Colonic mucosa (tissue), 4 donors: ENCODE measurements around the gene ARNT2. TPM values are rescaled to one million over a fixed set of nuclear protein-coding genes. Genes with fewer than 3 reads are reported as not detected.

ENCODE experiments used
- DNase-seq: peaks from one replicate; pipeline ENCODE4 v3.0.0-alpha.2; 2020
- H3K27ac ChIP-seq: fragments of 200-600 bp; one replicate; pipeline ENCODE4 v1.8.0; 2021
- H3K27me3 ChIP-seq: fragments of 200-600 bp; one replicate; pipeline ENCODE4 v1.8.0; 2021
- H3K36me3 ChIP-seq: fragments of 200-600 bp; one replicate; pipeline ENCODE4 v1.8.0; 2021
- H3K4me1 ChIP-seq: fragments of 200-600 bp; one replicate; pipeline ENCODE4 v1.8.0; 2021; ENCODE audit warnings: mild to moderate bottlenecking
- H3K4me3 ChIP-seq: fragments of 200-600 bp; one replicate; pipeline ENCODE4 v1.8.0; 2021
- H3K9ac ChIP-seq, 2 donors: one replicate each; pipeline ENCODE4 v1.7.0; 2013; ENCODE audit warnings: control low read depth in 2 of 2, low read depth in 2 of 2, low read length in 2 of 2
- H3K9me3 ChIP-seq: fragments of 200-600 bp; one replicate; pipeline ENCODE4 v1.8.0; 2021
- intact Hi-C: fragments of 100-400 bp; cut with DNase I; formaldehyde crosslinking; loops from one replicate; pipeline ENCODE4 v1.14.1; 2022
- total RNA-seq, 2 donors: library from RNA; stranded (reverse); fragmentation: NEBNext Ultra II Directional in 1 of 2; extraction: Animal tissue kit (Norgen Biotek cat#: 25700) in 1 of 2; gene quantifications; one replicate each; pipeline ENCODE4 v1.2.1, GENCODE V29; 2021
- TF ChIP-seq, protein P1 (sequence below): fragments of 200-600 bp; IDR thresholded peaks from one replicate; pipeline ENCODE4 v1.8.0; 2022; ENCODE audit warnings: antibody characterized with exemption, mild to moderate bottlenecking
- donor health status: healthy.
- donor health status: DM: no; HTN: no; CAD: no.
- donor health status: DM: no; HTN: no; CAD: no.

The ARNT2 gene
- total RNA-seq, 2 donors from 2014 or later, result 1.6 to 2.7 TPM

DNA sequence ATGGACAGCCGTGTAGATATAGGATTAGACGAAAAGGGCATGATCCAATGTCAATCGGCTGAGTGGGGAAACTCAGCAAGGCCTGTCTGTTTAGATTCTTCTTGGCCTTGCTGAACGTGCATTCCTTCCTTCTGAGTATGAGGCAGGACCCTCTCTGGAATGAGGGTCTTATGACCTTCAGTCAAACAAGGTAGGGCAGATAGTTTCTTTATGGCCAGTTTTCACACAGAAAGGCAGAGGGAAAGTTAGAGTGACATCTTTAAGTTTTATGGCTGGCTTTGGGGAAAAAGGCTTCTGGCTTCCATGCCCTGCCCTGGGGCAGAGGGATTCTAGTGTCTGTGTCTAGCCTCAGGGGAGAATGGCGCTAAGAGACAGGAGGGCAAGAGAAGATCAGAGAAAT lies 29.7 kb downstream of the ARNT2 start:
- TF ChIP-seq, protein P1, sequence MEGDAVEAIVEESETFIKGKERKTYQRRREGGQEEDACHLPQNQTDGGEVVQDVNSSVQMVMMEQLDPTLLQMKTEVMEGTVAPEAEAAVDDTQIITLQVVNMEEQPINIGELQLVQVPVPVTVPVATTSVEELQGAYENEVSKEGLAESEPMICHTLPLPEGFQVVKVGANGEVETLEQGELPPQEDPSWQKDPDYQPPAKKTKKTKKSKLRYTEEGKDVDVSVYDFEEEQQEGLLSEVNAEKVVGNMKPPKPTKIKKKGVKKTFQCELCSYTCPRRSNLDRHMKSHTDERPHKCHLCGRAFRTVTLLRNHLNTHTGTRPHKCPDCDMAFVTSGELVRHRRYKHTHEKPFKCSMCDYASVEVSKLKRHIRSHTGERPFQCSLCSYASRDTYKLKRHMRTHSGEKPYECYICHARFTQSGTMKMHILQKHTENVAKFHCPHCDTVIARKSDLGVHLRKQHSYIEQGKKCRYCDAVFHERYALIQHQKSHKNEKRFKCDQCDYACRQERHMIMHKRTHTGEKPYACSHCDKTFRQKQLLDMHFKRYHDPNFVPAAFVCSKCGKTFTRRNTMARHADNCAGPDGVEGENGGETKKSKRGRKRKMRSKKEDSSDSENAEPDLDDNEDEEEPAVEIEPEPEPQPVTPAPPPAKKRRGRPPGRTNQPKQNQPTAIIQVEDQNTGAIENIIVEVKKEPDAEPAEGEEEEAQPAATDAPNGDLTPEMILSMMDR, result no peak
- H3K9ac ChIP-seq, result no peak overlapping the region
- DNase-seq, result no peak
- no peaks in the 10 kb centered on the region for H3K36me3 ChIP-seq
- H3K4me3 ChIP-seq, result no peak overlapping the region
- H3K27me3 ChIP-seq, result no peaks in the 10 kb centered on the region
- no peaks in the 10 kb centered on the region for H3K4me1 ChIP-seq
- H3K9me3 ChIP-seq, result no peaks in the 10 kb centered on the region
- intact Hi-C loops, result no loop called here
- H3K27ac ChIP-seq, result no peak overlapping the region

DNA sequence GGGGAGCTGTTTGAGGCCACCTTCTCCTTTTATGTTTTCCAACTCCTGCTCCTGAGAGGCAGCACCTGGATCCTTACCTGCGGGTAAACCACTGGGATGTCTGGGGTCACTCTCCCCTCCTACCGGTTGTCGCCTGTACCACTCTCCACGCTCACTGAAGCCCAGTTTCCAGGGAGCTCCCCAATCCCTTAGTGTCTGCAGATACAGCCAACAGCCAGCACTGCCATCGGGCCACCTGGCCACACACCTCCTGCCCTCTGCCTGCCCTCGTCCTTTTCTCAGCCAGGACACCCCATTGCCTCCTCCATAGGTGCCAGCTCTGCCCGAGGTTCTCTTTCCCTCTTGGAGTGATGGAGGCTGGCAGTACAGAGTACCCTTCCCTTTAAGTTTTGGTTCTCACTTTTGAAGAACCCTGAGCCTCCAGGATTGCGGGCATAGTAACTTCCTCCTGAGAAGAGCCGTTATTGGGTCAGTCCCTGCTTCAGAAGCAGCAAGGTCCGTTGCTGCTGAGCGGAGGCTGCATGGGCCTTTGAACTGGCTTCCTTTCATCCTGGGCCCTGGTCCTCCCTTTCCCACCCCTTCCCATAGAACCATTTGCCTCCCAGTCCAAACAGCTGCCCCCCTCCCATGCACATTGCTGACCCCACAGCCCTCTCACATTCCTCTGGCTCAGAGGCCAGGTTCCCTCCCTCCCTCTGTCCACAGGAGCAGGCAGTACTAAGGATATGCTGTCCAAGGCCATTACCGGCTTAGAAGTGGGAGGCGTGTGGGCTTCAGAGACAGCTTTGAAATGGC lies 30.9 kb downstream of the ARNT2 start:
- DNase-seq, result no peak
- Histone ChIP-seq H3K27ac (no peak overlapping the region), H3K36me3 (no peaks in the 10 kb centered on the region), H3K9me3 (no peaks in the 10 kb centered on the region), H3K4me3 (no peak overlapping the region), H3K4me1 (no peaks in the 10 kb centered on the region), H3K9ac (no peak overlapping the region), H3K27me3 (no peaks in the 10 kb centered on the region)
- TF ChIP-seq, protein P1, result no peak
- intact Hi-C loops, result no loop called here

DNA sequence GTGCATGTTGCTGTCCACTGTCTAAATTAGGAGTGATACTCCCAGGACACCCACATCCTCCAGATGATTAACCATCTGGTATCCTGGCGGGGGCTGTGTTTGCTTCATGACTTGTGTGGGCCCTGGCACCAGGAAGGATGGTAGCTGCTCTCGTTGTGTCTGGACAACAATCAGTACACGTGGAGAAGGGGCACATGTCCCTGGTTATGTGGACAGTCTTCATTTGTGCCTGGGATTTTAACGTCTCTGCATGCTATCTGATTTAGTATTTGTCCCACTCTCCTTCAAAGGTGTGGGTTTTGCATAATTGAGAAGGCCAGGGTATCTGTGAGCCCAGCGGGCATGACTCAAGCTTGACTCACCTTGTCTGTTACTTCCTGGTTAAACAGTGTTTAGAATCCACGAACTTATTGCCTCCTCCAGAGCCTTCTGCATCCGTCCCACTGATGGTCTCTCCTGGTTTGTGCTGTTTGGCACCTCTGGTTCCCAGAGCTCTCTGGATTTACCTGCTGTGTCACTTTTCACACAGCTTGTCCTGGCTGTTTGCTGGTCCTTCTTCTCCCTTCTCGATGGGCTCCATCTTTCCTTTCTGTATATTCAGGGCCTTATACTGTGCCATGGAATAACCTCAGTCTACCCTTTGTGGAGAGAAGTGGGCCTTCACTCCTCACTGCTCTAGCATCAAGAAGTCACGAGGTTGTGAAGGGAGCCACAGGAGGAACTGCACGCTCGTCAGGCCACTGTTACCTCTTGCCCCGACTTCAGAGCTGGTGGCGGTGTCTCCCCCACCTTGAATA lies 32.5 kb downstream of the ARNT2 start:
- DNase-seq, result no peak

GRCh38 chr15:80437334-80437891 lies 33.2 kb downstream of the ARNT2 start:
- no peak overlapping the region for H3K27ac ChIP-seq
- TF ChIP-seq, protein P1, result no peak
- H3K4me3 ChIP-seq, result no peak overlapping the region
- H3K27me3 ChIP-seq, result no peaks in the 10 kb centered on the region
- DNase-seq, result no peak
- no peaks in the 10 kb centered on the region for H3K9me3 ChIP-seq
- intact Hi-C loops, result no loop called here
- H3K36me3 ChIP-seq, result no peaks in the 10 kb centered on the region
- no peak overlapping the region for H3K9ac ChIP-seq
- H3K4me1 ChIP-seq, result no peaks in the 10 kb centered on the region

More for the DNA sequence above, 32.5 kb downstream of the ARNT2 start:
- Histone ChIP-seq H3K36me3 (no peaks in the 10 kb centered on the region), H3K4me3 (no peak overlapping the region), H3K9me3 (no peaks in the 10 kb centered on the region), H3K9ac (no peak overlapping the region), H3K27ac (no peak overlapping the region), H3K27me3 (no peaks in the 10 kb centered on the region), H3K4me1 (no peaks in the 10 kb centered on the region)
- TF ChIP-seq, protein P1, result no peak
- intact Hi-C loops, result no loop called here

DNA sequence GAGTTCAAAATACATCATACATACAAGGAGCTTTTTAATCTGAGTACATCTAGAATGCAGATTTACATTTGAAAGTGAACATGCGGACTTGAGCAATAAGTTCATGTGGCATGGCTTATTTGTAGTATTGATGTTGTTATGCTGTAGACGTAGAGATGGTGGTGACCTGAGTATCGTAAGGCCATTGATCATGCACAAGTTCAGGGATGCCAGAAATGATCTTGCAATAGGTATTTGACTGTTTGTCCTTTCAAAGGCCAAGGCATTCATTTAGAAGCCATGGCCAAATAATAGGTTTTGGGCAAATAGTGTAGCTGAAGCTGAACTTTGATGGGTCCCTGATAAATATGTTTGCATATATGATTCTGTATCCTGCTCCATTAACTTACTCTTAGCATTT lies 35.0 kb downstream of the ARNT2 start:
- no peak for DNase-seq
- Histone ChIP-seq H3K27me3 (no peaks in the 10 kb centered on the region), H3K27ac (no peak overlapping the region), H3K4me1 (no peaks in the 10 kb centered on the region), H3K9me3 (no peaks in the 10 kb centered on the region), H3K4me3 (no peak overlapping the region), H3K9ac (no peak overlapping the region), H3K36me3 (no peaks in the 10 kb centered on the region)
- intact Hi-C loops, result no loop called here
- TF ChIP-seq, protein P1, result no peak
